Kidney glomerular epithelial cell (primary cell): ENCODE results near the gene ADPGK.
"Not testable (repeated sequence)": the region's sequence is repeated elsewhere in the genome, so short reads cannot be mapped to it uniquely, and the experiment has no call there.

Experiments used
- DNase-seq: peaks from one replicate; lab custom pipeline; 2025; lab: John Stamatoyannopoulos, UW

ADPGK gene

DNA sequence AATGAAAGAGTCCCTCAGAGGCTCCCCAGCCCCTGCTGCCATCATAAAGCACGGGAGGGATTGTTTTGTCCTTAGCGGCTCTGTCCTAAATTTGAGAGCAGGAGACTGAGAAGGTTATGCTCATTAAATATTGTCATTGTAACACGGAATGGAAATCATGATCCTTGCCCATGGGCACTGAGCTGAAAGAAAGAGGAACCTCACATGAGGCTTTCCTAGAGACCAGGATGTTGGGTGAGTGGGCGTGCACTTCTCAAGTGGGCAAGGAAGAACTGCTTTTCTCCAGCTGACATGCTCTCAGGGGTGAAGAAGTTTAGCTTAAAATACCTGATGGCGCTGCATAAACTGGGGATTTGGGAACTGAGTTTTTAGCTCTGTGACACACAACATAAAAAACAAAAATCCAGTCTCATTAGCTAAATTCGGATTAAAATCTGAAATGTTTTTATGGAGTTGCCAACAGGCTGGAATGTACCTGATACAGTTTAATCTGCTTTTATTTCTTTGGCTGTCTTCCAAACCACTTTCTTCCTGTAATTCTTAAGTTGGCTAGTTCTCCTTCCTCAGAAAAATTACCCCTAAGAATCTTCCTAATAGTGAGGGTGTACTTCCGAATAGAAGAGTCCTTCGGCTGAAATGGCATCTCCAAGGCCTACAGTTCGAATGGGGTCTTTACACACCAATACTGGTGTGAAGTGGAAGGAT lies 31.7 kb downstream of the ADPGK start:
- DNase-seq = no peak

DNA sequence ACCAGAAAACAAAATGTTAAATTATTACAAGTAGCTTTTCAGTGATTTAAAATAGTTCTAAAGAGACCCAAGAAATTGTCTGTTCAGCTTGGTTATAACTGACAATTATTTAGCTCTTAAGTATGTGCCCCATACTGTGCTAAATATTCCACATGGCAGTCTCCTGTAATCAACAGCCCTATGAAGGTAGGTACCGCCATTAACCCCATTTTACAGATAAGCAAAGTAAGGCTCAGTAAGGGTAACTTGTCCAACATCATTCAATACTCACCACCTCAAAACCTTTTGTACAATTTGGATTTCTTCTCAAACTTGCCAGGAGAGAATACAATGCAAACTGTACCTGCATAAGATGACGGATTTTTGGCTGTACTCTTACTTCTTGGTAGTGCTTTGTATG lies 33.9 kb downstream of the ADPGK start:
- no peak for DNase-seq

DNA sequence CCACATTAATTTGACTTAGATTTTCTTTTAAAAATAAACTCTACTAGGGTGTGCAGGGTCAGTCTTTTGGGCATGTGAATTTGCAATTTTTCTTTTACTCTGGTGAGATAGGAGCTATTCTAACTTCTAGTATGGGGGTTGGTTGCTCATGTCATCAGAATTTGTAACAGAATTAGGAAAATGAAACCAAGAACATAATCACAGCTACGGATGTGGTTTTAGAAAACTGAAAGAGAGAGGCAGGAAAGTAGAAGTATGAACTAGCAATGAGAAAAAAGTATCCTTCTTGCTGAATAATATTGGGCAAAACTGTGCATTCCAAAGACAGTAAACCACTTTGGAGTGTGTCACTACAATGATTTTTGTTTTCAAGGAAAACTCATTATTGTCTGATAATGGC lies 43.3 kb downstream of the ADPGK start:
- DNase-seq = no peak

DNA sequence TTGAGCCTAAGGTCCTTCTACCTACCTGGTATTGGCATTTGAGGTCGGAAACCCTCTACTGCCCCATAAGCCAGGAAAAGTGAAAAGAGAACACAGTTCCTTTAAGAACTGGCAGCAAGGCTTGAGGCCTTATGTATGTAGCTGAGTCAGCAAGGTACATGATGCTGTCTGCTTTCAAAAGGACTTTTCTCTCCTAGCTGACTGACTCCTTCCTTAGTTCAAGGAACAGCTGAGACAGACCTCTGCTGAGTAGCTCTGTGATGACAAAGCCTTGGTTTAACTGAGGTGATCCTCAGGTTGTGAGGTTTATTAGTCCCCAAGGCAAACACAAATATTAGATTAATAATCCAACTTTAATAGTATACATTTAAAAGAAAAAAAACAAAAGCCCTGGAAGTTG lies 45.8 kb downstream of the ADPGK start:
- DNase-seq = no peak

DNA sequence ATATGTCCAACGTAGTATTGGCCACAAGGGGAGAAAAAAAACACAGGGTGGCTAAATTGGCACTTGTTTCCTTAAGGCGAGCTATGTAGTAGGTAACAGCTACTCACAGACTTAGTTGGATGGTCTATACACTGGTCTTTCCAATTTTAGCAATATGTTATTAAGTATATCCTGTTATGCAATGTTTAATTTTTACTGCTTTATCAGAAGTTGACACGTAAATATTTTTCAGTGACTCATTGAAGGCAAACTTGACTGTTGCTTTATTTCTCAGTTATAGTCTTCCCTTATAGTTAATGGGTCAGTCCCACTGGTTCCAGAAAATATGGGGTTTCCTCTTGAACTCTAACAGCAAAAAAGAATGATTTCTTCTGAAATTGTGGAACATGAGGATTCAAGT lies 46.5 kb downstream of the ADPGK start:
- DNase-seq = no peak

DNA sequence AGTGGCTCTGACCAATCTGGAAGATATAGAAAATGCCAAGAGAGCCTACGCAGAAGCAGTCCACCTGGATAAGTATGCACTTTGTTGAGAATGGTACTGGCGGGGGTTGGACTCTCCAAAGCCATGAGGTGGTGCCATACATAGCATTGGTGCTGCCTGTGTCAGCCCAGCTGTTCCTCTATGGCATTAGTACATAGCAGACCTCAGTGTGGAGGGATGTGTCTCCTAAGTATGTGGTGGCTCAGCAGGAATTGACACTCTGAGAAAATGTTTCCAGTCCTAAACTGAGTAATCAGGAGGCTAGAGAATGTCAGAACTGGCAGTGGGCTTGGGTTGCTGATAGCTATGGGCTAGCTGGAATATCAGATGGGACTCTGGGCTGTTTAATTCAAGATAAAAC lies 48.4 kb downstream of the ADPGK start:
- no peak for DNase-seq

DNA sequence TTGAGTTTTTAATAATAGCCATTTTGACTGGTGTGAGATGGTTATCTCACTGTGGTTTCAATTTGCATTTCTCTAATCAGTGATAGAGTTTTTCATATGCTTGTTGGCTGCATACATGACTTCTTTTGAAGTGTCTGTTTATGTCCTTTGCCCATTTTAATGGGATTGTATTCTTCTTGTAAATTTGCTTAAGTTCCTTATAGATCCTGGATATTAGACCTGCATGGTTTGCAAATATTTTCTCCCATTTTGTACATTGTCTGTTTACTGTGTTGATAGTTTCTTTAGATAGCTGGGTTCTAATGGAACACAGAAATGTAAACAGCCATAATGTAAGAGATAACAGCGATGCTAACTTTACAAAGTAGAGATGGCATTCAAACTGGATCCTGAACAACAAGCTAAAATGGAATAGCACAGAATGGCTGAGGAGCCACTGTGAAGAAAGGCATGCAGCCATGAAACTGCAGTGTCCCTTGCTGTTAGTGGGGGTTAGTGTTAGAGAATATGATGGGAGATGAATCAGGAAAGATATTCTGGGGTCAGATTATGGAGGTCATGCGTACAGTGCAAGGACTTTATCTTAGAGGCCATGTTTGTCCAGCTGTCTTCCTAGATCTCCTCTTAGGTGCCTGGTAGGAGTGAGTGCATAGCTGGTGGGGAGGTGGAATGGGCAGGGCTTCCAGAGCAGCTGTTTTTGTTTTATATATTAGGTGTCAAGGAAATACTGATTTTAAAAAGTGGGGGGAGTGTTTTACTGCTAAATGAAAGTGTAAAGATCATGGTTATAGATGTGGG lies 49.4 kb downstream of the ADPGK start:
- no peak for DNase-seq

DNA sequence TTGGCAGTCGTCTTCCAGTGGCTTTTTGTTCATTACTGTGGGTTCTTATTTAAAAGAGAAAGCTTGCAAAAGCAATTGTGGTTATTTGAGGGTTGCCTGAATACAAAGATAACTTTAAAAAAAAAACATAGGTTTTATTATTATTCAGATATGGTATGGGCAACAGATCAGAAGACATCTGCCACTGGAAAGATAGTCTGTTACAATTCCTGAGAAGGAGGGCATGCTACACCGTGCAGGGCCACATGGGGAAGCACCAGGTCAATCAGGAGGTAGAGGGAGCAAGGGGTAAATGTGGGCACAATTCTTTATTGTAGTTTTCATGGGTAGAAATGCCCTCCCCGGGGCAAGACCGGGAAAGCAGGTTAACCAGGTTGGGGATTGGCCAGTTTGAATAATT lies 51.0 kb downstream of the ADPGK start:
- DNase-seq = no peak

DNA sequence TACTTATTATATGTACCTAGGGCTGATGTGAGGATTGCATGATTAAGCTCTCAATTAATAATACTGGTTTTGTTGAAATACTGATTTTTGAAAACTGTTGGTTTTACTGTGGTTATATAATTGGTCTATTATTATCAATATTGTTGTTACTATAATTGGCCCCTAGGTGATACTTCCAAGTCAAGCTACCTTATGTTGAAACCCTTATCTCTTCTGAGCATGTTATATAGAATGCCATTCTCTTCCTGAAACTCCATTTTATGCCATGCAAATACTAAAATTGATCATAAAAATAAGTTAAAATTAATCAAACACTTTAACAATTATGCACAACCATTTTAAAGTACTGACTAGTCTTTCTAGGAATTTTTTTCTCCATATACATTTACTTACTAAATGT lies 51.5 kb downstream of the ADPGK start:
- no peak for DNase-seq

DNA sequence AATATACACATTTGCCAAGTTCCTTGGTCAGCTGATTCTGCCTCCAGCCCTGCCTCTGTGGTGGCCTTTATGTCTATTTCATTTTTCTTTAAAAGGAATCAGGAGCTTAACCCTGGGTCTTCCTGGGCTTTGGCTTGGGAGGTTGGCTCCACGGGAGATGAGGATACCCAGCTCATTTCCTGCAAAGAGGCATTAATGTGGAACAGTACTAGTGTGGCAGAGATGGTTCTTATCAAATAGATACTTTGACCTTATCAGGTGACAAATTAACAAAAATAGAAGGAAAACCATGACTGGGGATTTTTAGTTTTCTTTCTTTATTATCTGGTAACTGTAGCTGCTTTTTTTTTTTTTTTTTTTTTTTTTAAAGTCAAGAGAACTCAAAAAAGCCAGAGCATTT lies 54.7 kb downstream of the ADPGK start:
- DNase-seq = no peak

DNA sequence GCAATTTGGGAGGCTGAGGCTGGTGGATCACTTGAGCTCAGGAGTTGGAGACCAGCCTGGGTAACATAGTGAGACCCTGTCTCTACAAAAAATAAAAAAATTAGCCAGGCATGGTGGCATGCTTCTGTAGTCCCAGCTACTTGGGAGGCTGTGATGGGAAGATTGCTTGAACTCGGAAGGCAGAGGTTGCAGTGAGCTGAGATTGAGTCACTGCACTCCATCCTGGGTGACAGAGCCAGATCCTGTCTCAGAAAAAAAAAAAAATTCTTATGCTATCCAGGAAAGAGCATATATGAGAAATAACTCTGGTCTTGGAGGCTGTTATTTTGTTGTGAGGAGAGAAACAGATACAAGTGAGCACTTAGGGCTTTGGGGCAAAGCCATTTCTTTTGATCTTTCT lies 55.3 kb downstream of the ADPGK start:
- not testable (repeated sequence) for DNase-seq

DNA sequence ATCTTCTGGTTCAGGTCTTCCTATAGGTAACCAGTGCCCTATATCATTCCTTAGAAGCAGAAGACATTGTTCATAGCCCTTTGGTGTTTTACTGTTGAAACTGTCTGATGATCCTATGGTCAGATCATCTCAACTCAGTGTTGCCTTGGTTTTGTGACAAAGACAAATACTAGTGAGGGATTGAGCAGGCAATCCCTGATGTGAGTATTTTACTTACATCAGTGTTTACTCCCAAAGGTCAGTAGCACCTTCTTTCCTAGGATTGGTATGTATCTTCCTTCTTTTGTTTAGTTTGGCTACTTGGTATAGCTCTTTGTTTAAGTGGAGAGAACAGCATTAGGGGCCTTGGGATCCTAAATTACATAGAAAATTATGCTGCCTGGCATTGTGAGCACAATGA lies 56.4 kb downstream of the ADPGK start:
- no peak for DNase-seq

DNA sequence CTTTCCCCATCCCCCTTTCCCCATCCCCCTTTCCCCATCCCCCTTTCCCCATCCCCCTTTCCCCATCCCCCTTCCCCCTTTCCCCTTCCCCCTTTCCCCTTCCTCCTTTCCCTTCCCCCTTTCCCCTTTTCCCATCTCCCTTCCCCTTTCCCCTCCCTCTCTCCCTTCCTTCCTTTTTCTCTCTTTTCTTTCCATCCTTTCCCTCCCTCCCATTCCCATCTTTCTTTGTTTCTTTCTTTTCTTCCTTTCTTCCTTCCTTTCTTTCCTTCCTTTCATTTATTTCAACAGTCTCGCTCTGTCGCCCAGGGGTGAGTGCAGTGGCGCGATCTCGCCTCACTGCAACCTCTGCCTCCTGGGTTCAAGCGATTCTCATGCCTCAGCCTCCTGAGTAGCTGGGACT lies 57.7 kb downstream of the ADPGK start:
- not testable (repeated sequence) for DNase-seq

DNA sequence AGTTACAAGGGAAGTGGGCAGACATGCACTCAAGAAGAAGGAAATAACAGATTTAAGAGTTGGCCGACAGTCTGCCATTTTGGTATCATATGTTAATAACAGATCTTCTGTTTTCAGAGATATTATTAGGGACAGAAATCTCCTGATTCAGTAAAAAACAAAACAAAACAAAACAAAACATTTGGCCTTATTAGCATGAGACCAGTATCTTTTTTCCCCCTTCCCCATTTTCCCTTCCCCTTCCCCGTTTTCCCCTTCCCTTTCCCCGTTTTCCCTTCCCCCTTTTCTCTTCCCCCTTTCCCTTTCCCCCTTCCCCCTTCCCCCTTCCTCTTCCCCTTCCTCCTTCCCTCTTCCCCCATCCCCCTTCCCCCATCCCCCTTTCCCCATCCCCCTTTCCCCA lies 58.1 kb downstream of the ADPGK start:
- no peak for DNase-seq

DNA sequence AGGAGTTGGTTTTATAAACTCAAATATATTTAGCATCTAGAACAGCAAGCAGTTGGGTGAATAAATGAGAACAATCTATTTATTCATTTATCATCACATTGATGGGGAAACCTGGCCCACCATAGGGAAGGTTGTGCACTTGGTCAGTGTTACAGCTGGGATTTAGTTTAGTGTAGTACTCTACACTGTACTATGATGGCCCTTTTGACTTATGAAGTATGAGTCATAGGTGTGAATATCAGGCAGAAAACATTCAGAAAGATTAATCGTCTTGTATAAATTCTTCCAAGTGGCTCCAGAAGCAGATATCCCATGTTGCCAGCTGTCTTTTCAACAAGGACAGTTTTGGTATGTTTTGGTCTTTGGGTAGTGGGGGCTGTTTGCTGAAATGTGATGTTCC lies 59.5 kb downstream of the ADPGK start:
- DNase-seq = no peak

DNA sequence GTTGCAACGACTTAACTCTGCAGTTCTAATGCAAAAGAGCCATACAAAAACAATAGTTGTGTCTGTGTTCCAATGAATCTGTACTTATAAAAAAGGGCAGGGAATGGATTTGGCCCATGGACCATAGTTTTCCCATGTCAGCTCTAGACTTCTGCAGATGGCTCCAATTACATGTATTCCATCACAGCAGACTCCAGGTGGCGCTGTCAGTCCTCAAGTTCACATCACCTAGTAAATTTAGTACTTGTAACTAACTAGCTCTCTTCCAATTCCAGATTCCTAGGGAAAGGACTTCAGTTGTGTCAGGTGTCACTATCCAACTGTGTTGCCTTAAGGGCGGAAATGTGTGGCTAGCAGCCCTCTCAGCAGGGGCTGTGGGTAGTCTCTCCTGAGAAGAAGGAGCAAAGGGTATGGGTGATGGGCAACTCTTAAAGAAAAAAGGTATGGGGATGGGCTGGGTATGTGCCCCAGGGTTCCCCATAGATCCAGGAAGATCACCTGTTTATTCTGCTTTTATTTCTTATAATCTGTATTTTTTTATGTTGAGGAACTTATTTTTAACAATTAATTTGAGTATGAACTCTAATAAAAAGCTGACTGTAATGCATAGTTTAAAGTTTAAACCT lies 61.4 kb downstream of the ADPGK start:
- DNase-seq = peak; percentile 41

DNA sequence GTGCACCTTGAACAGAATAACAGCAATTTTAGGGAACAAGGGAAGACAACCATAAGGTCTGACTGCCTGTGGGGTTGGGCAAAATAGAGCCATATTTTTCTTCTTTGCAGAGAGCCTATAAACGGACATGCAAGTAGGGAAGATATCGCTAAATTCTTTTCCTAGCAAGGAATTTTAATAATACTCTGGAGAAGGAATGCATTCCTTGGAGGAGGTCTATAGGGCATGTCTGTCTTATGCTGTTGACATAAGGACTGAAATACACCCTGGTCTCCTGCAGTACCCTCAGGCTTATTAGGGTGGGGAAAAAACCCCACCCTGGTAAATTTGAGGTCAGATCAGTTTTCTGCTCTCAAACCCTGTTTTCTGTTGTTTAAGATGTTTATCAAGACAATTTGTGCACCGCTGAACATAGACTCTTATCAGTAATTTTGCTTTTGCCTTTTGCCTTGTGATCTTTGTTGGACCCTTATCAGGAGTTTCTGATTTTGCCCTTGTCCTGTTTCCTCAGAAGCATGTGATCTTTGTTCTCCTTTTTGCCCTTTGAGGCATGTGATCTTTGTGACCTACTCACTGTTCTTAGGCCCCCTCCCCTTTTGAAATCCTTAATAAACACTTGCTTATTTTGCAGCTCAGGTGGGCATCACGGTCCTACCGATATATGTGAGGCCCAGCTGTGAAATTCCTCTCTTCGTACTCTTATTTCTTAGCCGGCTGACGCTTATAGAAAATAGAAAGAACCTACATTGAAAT lies 74.8 kb downstream of the ADPGK start:
- not testable (repeated sequence) for DNase-seq

DNA sequence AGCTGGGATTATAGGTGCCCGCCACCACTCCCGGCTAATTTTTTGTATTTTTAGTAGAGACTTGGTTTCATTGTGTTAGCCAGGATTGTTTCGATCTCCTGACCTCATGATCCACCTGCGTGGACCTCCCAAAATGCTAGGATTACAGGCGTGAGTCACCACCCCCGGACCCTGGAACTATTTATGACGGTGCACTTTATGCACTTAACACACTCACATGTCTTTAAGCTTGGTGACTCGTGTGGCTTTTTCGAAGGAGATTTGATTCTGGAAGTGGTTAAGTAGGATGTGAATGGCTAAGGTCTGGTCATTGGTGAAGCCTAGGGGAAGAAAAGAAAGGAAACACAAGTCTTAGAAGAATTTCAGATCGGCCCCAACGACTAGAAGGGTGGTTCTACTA lies 77.3 kb downstream of the ADPGK start:
- DNase-seq = no peak
